Measurements from ENCODE around the gene SEL1L2. TPM values are rescaled to one million over a fixed set of nuclear protein-coding genes. Genes with fewer than 3 reads are reported as not detected.

Gene SEL1L2
- total RNA-seq, 4 donors from 2014 or later: not detected

- no peak overlapping the region for H3K4me3 ChIP-seq
- H3K9me3 ChIP-seq: no peaks in the 10 kb centered on the region
- no peak for DNase-seq
- TF ChIP-seq POLR2A (IDR thresholded peaks at IDR 0.05) (no peak), CTCF (IDR thresholded peaks at IDR 0.05) (no peak)
- no peaks in the 10 kb centered on the region for H3K36me3 ChIP-seq
- no peaks in the 10 kb centered on the region for H3K4me1 ChIP-seq
- H3K27ac ChIP-seq: no peak overlapping the region
- H3K27me3 ChIP-seq: no peaks in the 10 kb centered on the region
These were observed 60.6 kb downstream of the SEL1L2 start for GRCh38 chr20:13929836-13930235.

GRCh38 chr20:13928901-13929300 is 61.5 kb downstream of the SEL1L2 start:
- H3K36me3 ChIP-seq: no peaks in the 10 kb centered on the region
- H3K4me1 ChIP-seq: no peaks in the 10 kb centered on the region
- DNase-seq: no peak
- no peak overlapping the region for H3K27ac ChIP-seq
- H3K4me3 ChIP-seq: no peak overlapping the region
- no peaks in the 10 kb centered on the region for H3K9me3 ChIP-seq
- no peak for TF ChIP-seq POLR2A (IDR thresholded peaks at IDR 0.05)
- no peak for TF ChIP-seq CTCF (IDR thresholded peaks at IDR 0.05)
- no peaks in the 10 kb centered on the region for H3K27me3 ChIP-seq

- Histone ChIP-seq H3K4me3 (no peak overlapping the region), H3K36me3 (no peaks in the 10 kb centered on the region), H3K27ac (no peak overlapping the region), H3K9me3 (no peaks in the 10 kb centered on the region), H3K27me3 (no peaks in the 10 kb centered on the region), H3K4me1 (no peaks in the 10 kb centered on the region)
- no peak for TF ChIP-seq POLR2A (IDR thresholded peaks at IDR 0.05)
- TF ChIP-seq CTCF (IDR thresholded peaks at IDR 0.05): no peak
- DNase-seq: no peak
These were observed 63.2 kb downstream of the SEL1L2 start for GRCh38 chr20:13927171-13927570.

GRCh38 chr20:13922241-13922640 is 68.2 kb downstream of the SEL1L2 start:
- Histone ChIP-seq H3K9me3 (no peaks in the 10 kb centered on the region), H3K27me3 (no peaks in the 10 kb centered on the region), H3K27ac (no peak overlapping the region), H3K4me1 (no peaks in the 10 kb centered on the region), H3K36me3 (no peaks in the 10 kb centered on the region), H3K4me3 (no peak overlapping the region)
- DNase-seq: no peak
- TF ChIP-seq CTCF (IDR thresholded peaks at IDR 0.05): no peak
- no peak for TF ChIP-seq POLR2A (IDR thresholded peaks at IDR 0.05)

GRCh38 chr20:13915284-13915683 is 75.1 kb downstream of the SEL1L2 start:
- Histone ChIP-seq H3K27me3 (no peaks in the 10 kb centered on the region), H3K27ac (no peak overlapping the region), H3K36me3 (no peaks in the 10 kb centered on the region), H3K4me3 (no peak overlapping the region), H3K9me3 (no peaks in the 10 kb centered on the region), H3K4me1 (no peaks in the 10 kb centered on the region)
- no peak for DNase-seq
- no peak for TF ChIP-seq CTCF (IDR thresholded peaks at IDR 0.05)
- no peak for TF ChIP-seq POLR2A (IDR thresholded peaks at IDR 0.05)

GRCh38 chr20:13913572-13913971 is 76.8 kb downstream of the SEL1L2 start:
- Histone ChIP-seq H3K4me3 (no peak overlapping the region), H3K9me3 (no peaks in the 10 kb centered on the region)

More at GRCh38 chr20:13913572-13913971, 76.8 kb downstream of the SEL1L2 start:
- Histone ChIP-seq H3K27me3 (no peaks in the 10 kb centered on the region), H3K4me1 (no peaks in the 10 kb centered on the region), H3K27ac (no peak overlapping the region), H3K36me3 (no peaks in the 10 kb centered on the region)
- TF ChIP-seq POLR2A (IDR thresholded peaks at IDR 0.05) (no peak), CTCF (IDR thresholded peaks at IDR 0.05) (no peak)
- no peak for DNase-seq

All from Peyer's patch (tissue), 4 donors.